Thymus (tissue), 11 donors: ENCODE results near the gene CRYAA. TPM values are rescaled to one million over a fixed set of nuclear protein-coding genes. Genes with fewer than 3 reads are reported as not detected.

ENCODE experiments used
- DNase-seq, 9 donors: peaks; one replicate each; pipeline ENCODE4 v3.0.0-alpha.2; 2013; ENCODE audit warnings: low spot score in 9 of 9, low read depth in 6 of 9, missing footprints in 1 of 9
- H3K27ac ChIP-seq, 2 donors: one replicate each; pipeline ENCODE4 v1.5.1; 2013; ENCODE audit warnings: control low read depth in 1 of 2, low read depth in 1 of 2, low read length in 1 of 2, mild to moderate bottlenecking in 1 of 2, moderate library complexity in 1 of 2
- H3K27me3 ChIP-seq, 2 donors: one replicate each; pipeline ENCODE4 v1.5.1; 2013; ENCODE audit warnings: low read length in 1 of 2; ENCODE audit not compliant: control insufficient read depth in 2 of 2, insufficient read depth in 1 of 2
- H3K36me3 ChIP-seq, 2 donors: one replicate each; pipeline ENCODE4 v1.5.1; 2013; ENCODE audit warnings: low read length in 1 of 2, mild to moderate bottlenecking in 1 of 2, moderate library complexity in 1 of 2; ENCODE audit not compliant: control insufficient read depth in 2 of 2, insufficient read depth in 2 of 2
- H3K4me1 ChIP-seq, 2 donors: one replicate each; pipeline ENCODE4 v1.5.1; 2013; ENCODE audit warnings: low read length in 2 of 2; ENCODE audit not compliant: control insufficient read depth in 2 of 2, insufficient read depth in 2 of 2
- H3K4me3 ChIP-seq, 2 donors: one replicate each; pipeline ENCODE4 v1.5.1; 2013; ENCODE audit warnings: low read length in 2 of 2, control low read depth in 1 of 2, mild to moderate bottlenecking in 1 of 2
- H3K9me3 ChIP-seq, 2 donors: one replicate each; pipeline ENCODE4 v1.5.1; 2013; ENCODE audit warnings: low read length in 1 of 2, mild to moderate bottlenecking in 1 of 2; ENCODE audit not compliant: control insufficient read depth in 2 of 2, insufficient read depth in 1 of 2
- WGBS: extraction: QIAGEN DNeasy Blood & Tissue Kit; methylation state at CpG from one replicate; pipeline ENCODE4 v1.1.7; 2013; 5-methylcytosine and 5-hydroxymethylcytosine counted together
- polyA plus RNA-seq: library from polyadenylated mRNA; stranded (reverse); fragments of 200-250 nt; gene quantifications from one replicate; pipeline ENCODE4 v1.2.3, GENCODE V29; 2013
- total RNA-seq: library from RNA; stranded (reverse); fragments of 120-200 nt; gene quantifications from one replicate; pipeline ENCODE4 v1.2.4, GENCODE V29; 2013
- donor health status: healthy.

CRYAA gene
- total and polyA plus RNA-seq, 2 donors = 2.3 TPM; not detected in 1

DNA sequence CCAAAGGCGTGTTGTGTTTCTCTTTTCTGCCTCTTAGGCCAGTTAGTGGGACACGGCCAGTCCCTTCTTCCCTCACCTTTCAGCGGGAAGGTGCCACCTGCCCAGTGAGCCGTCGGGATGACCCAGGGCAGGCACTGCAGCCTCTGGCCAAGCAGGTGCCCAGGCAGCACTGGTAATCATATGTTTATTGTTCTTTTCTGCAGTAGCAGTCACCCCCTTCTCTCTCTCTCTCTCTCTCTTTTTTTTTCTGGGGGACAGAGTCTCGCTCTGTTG is 38.2 kb downstream of the CRYAA start:
- no peak for DNase-seq
- no peaks in the 10 kb centered on the region for H3K4me1 ChIP-seq
- no peak overlapping the region for H3K4me3 ChIP-seq
- H3K27ac ChIP-seq = no peak overlapping the region
- H3K36me3 ChIP-seq = no peaks in the 10 kb centered on the region
- WGBS = 97% methylated on average over 6 of the region's 6 CpGs
- H3K9me3 ChIP-seq = peaks cover 1 to 18% of the 10 kb centered on the region in 2 donors
- peaks cover 0 to 13% of the 10 kb centered on the region in 2 donors for H3K27me3 ChIP-seq

- Histone ChIP-seq H3K27me3 (peaks cover 0 to 13% of the 10 kb centered on the region in 2 donors), H3K4me1 (no peaks in the 10 kb centered on the region), H3K36me3 (no peaks in the 10 kb centered on the region), H3K27ac (no peak overlapping the region), H3K9me3 (peaks cover 0 to 11% of the 10 kb centered on the region in 2 donors), H3K4me3 (no peak overlapping the region)
- no peak for DNase-seq
- 91% methylated on average over 6 of the region's 6 CpGs for WGBS
These were observed 39.1 kb downstream of the CRYAA start for GRCh38 chr21:43207868-43208267.

- Histone ChIP-seq H3K4me1 (no peaks in the 10 kb centered on the region), H3K27ac (no peak overlapping the region), H3K4me3 (no peak overlapping the region), H3K36me3 (no peaks in the 10 kb centered on the region), H3K27me3 (peaks cover 0 to 13% of the 10 kb centered on the region in 2 donors), H3K9me3 (peaks cover 0 to 4% of the 10 kb centered on the region in 2 donors)
- WGBS = 93% methylated on average over 29 of the region's 29 CpGs
- no peak for DNase-seq
These were observed 39.9 kb downstream of the CRYAA start for GRCh38 chr21:43208561-43209332.

- no peaks in the 10 kb centered on the region for H3K4me1 ChIP-seq
- H3K27me3 ChIP-seq = peaks cover 0 to 13% of the 10 kb centered on the region in 2 donors
- no peak overlapping the region for H3K27ac ChIP-seq
- no peaks in the 10 kb centered on the region for H3K36me3 ChIP-seq
- no peak overlapping the region for H3K4me3 ChIP-seq
- 95% methylated on average over 36 of the region's 36 CpGs for WGBS
- no peak for DNase-seq
- H3K9me3 ChIP-seq = peaks cover 0 to 4% of the 10 kb centered on the region in 2 donors
These were observed 41.0 kb downstream of the CRYAA start for GRCh38 chr21:43209575-43210453.

GRCh38 chr21:43210454-43211071 is 41.8 kb downstream of the CRYAA start:
- 91% methylated on average over 7 of the region's 7 CpGs for WGBS
- Histone ChIP-seq H3K4me3 (no peak overlapping the region), H3K9me3 (peaks cover 0 to 4% of the 10 kb centered on the region in 2 donors), H3K27ac (no peak overlapping the region), H3K36me3 (no peaks in the 10 kb centered on the region), H3K27me3 (peaks cover 0 to 13% of the 10 kb centered on the region in 2 donors), H3K4me1 (no peaks in the 10 kb centered on the region)
- DNase-seq = no peak

DNA sequence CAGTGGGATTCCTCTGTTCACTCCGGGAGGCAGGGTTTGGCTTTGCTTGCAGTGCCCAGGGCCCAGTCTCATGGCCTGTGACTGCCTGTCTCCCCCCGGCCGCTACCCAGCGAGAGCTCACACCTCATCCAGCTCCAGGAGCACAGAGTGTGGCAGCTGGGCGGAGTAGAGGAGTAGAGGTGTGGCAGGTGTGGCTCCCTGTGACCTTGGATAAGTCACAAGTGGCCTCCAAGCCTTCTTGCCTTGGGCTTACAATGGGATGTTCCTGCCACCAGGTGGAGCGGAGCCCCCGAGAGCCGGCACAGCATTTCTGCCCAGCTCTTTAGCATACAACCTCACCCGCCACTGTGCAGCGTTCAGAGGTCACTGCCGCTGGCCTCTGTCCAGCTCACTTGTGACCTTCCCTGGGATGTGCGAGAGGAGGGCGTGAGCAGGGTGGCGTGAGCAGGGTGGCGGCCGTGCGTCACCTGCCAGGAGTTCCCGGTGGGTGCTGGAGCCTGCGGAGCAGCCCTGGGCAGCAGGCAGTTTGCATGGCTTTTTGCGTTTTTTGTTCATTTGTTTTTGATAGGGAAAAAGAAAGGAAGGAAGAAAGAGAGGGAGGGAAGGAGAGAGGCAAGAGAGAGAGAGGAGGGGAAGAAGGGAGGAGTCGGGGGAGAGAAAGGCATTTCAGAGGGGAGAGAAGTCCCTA is 42.4 kb downstream of the CRYAA start:
- Histone ChIP-seq H3K4me3 (no peak overlapping the region), H3K36me3 (no peaks in the 10 kb centered on the region), H3K4me1 (no peaks in the 10 kb centered on the region), H3K27me3 (peaks cover 0 to 13% of the 10 kb centered on the region in 2 donors), H3K27ac (no peak overlapping the region), H3K9me3 (peaks cover 0 to 4% of the 10 kb centered on the region in 2 donors)
- WGBS = 84% methylated on average over 21 of the region's 21 CpGs
- peak in 1 of 9 donors; percentile 21 for DNase-seq

DNA sequence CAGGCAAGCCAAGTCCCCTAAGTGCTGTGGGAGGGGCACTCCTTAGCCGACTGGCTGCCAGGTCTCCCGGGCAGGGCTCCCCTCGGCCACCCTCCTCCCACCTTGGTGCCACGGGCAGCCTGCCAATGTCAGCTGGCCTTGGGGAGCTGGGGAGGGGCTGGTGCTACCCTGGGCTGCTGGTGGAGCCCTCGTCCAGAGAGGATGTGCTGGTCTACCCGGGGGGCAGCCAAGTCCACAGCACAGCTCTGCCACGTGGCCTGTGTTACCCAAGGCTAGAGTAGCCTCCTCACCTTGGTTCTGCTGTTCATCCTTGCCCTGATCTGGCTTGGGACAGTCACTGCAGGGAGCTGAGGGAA is 42.9 kb downstream of the CRYAA start:
- no peak overlapping the region for H3K27ac ChIP-seq
- no peak for DNase-seq
- H3K4me3 ChIP-seq = no peak overlapping the region
- no peaks in the 10 kb centered on the region for H3K4me1 ChIP-seq
- peaks cover 0 to 4% of the 10 kb centered on the region in 2 donors for H3K9me3 ChIP-seq
- 88% methylated on average over 7 of the region's 7 CpGs for WGBS
- H3K36me3 ChIP-seq = no peaks in the 10 kb centered on the region
- peaks cover 0 to 13% of the 10 kb centered on the region in 2 donors for H3K27me3 ChIP-seq
